Esophagus muscularis mucosa (tissue), 4 donors: ENCODE results near the gene KCNE3. TPM values are rescaled to one million over a fixed set of nuclear protein-coding genes. Genes with fewer than 3 reads are reported as not detected.
A peak's percentile ranks its signal among the peaks of the same experiment; 100 is the strongest.

ENCODE experiments used
- DNase-seq: peaks from one replicate; pipeline ENCODE4 v3.0.0-alpha.2; 2017; ENCODE audit errors: extremely low spot score
- H3K27ac ChIP-seq, 4 donors: fragments of 200-600 bp; sonication (generic); replicated peaks in 1 of 4; 1 replicate in 3 of 4; 2 replicates in 1 of 4; pipeline ENCODE4 v1.5.1; 2016 to 2019; ENCODE audit warnings: mild to moderate bottlenecking in 1 of 4
- H3K27me3 ChIP-seq, 4 donors: fragments of 200-600 bp; sonication (generic); one replicate each; pipeline versions ENCODE4 v1.5.1 to v1.6.0; 2016 to 2019
- H3K36me3 ChIP-seq, 4 donors: fragments of 200-600 bp; sonication (generic); one replicate each; pipeline ENCODE4 v1.5.1; 2016 to 2019
- H3K4me1 ChIP-seq, 4 donors: fragments of 200-600 bp; sonication (generic); one replicate each; pipeline ENCODE4 v1.5.1; 2016 to 2019
- H3K4me3 ChIP-seq, 4 donors: fragments of 200-600 bp; sonication (generic); 1 replicate in 2 of 4; 2 replicates in 2 of 4; pipeline ENCODE4 v1.5.1; 2016 to 2019; ENCODE audit warnings: mild to moderate bottlenecking in 4 of 4, moderate library complexity in 1 of 4
- H3K9me3 ChIP-seq, 4 donors: fragments of 200-600 bp; sonication (generic); 1 replicate in 3 of 4; 2 replicates in 1 of 4; pipeline ENCODE4 v1.5.1; 2016 to 2019
- EP300 ChIP-seq: sonication (generic); formaldehyde crosslinking; IDR thresholded peaks from one replicate; pipeline ENCODE4 v1.6.1; 2017; ENCODE audit warnings: antibody characterized with exemption
- POLR2A ChIP-seq: fragments of 450-650 bp; IDR thresholded peaks from one replicate; pipeline ENCODE4 v1.6.1; 2017; ENCODE audit warnings: antibody characterized with exemption, moderate library complexity, mild to moderate bottlenecking, low read depth
- POLR2AphosphoS5 ChIP-seq, 2 donors: sonication (generic); formaldehyde crosslinking; IDR thresholded peaks; one replicate each; pipeline ENCODE4 v1.6.1; 2017; ENCODE audit warnings: antibody characterized with exemption in 2 of 2
- WGBS: methylation state at CpG from one replicate; pipeline ENCODE4 v1.1.5; 2018; 5-methylcytosine and 5-hydroxymethylcytosine counted together
- intact Hi-C: fragments of 100-400 bp; cut with DNase I; formaldehyde crosslinking; loops from one replicate; pipeline ENCODE4 v1.15.1; 2023
- total RNA-seq, 4 donors: library from RNA; depleted of rRNA; stranded (reverse); fragments of >200 nt; gene quantifications; one replicate each; pipeline versions ENCODE4 v1.1.0 to v1.2.1, GENCODE V29; 2016
- TF ChIP-seq, protein P1 (sequence below), 3 experiments: fragments of 200-600 bp in 2 of 3; fragments of 450-650 bp in 1 of 3; sonication (generic) in 2 of 3; IDR thresholded peaks; one replicate each; pipeline ENCODE4 v1.5.1; 2017 to 2019; ENCODE audit warnings: antibody characterized with exemption in 3 of 3, mild to moderate bottlenecking in 2 of 3, moderate library complexity in 1 of 3

The KCNE3 gene
- total RNA-seq, 4 donors from 2014 or later: 6.0 to 9.6 (median 6.8) TPM

DNA sequence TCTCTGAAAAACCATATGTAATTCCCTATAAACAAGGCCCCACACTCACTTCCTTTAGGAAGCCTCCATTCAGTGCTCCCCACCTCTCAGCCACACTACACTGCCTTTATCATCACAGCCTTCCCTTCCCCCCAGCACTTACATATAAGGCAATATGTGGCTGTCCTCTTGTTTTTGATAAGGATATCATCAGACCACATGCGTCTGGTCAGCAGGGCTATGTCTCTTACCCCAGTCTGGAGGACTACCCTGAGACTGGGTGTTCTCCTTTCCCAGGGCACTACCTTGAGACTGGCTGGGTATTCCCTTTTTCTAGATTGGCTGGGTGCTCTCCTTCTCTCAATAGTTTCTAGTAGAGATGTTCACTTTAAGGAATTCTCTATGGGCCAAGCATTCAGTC lies 7.8 kb downstream of the KCNE3 start:
- Histone ChIP-seq H3K4me1 (peaks cover 0 to 17% (median 10%) of the 10 kb centered on the region in 4 donors), H3K27me3 (no peaks in the 10 kb centered on the region), H3K9me3 (no peaks in the 10 kb centered on the region), H3K27ac (no peak overlapping the region), H3K4me3 (no peak overlapping the region), H3K36me3 (peaks cover 0 to 11% (median 2%) of the 10 kb centered on the region in 4 donors)
- TF ChIP-seq, protein P1, sequence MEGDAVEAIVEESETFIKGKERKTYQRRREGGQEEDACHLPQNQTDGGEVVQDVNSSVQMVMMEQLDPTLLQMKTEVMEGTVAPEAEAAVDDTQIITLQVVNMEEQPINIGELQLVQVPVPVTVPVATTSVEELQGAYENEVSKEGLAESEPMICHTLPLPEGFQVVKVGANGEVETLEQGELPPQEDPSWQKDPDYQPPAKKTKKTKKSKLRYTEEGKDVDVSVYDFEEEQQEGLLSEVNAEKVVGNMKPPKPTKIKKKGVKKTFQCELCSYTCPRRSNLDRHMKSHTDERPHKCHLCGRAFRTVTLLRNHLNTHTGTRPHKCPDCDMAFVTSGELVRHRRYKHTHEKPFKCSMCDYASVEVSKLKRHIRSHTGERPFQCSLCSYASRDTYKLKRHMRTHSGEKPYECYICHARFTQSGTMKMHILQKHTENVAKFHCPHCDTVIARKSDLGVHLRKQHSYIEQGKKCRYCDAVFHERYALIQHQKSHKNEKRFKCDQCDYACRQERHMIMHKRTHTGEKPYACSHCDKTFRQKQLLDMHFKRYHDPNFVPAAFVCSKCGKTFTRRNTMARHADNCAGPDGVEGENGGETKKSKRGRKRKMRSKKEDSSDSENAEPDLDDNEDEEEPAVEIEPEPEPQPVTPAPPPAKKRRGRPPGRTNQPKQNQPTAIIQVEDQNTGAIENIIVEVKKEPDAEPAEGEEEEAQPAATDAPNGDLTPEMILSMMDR (IDR thresholded peaks at IDR 0.05): no peak
- TF ChIP-seq POLR2A (no peak), POLR2AphosphoS5 (IDR thresholded peaks at IDR 0.05) (no peak), EP300 (no peak)
- no peak for DNase-seq
- intact Hi-C loops: no loop called here
- WGBS: 57% methylated on average over 1 of the region's 1 CpG

DNA sequence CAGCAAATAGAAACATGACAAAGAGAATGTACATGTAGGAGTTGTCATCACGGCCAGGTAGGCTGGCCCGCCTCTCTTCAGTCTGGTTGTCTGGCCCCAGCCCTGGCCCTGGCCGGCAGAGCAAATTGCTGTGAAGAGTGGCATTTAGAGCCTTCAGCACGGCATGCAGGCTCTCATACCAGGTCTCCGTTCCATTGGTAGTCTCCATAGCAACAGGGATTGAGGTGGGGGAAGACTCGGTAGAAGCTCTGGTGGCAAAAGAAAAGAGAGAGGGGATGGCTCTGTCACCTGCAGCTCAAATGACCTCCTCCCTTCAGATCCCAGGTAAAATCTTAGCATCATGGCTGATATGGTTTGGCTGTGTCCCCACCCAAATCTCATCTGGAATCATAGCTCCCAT lies 10.0 kb downstream of the KCNE3 start:
- peaks cover 0 to 5% (median 0%) of the 10 kb centered on the region in 4 donors for H3K27me3 ChIP-seq
- no peak overlapping the region for H3K27ac ChIP-seq
- WGBS: 98% methylated on average over 6 of the region's 6 CpGs
- H3K4me3 ChIP-seq: no peak overlapping the region
- H3K36me3 ChIP-seq: peaks cover 0 to 11% (median 2%) of the 10 kb centered on the region in 4 donors
- H3K4me1 ChIP-seq: peaks cover 0 to 14% (median 10%) of the 10 kb centered on the region in 4 donors
- DNase-seq: no peak
- intact Hi-C loops: no loop called here
- no peak for TF ChIP-seq POLR2A
- TF ChIP-seq POLR2AphosphoS5 (IDR thresholded peaks at IDR 0.05): no peak
- TF ChIP-seq EP300: no peak
- TF ChIP-seq, protein P1 (IDR thresholded peaks at IDR 0.05): no peak
- H3K9me3 ChIP-seq: no peaks in the 10 kb centered on the region

DNA sequence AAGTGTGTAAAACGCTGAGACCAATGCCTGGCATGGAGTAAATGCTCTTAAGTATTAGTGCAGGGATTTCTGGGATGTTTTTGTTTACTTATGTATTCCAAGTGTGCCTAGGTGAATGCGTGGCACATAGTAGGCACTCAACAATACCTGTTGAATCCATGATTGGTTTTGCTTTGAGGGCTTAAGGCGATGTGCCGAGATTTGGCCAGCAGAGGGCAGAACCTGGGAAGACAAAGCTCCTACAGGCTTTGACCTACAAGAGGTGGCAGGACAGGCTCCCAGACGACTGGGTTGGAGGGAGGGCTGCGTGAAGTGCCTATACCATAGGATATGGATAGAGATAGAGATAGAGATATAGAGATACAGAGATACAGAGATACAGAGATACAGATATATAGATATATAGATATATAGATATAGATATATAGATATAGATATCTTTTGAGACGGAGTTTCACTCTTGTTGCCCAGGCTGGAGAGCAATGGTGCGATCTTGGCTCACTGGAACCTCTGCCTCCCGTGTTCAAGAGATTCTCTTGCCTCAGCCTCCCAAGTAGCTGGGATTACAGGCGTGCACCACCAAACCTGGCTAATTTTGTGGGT lies 13.9 kb downstream of the KCNE3 start:
- intact Hi-C loops: loop anchor here (5.0 kb wide), 2 partner anchors 119 to 284 kb away; no protein-coding TSS in a partner anchor
- no peak for DNase-seq
- TF ChIP-seq, protein P1 (IDR thresholded peaks at IDR 0.05): peak; percentile 61 to 74 (median 71)
- no peak for TF ChIP-seq POLR2A
- Histone ChIP-seq H3K9me3 (no peaks in the 10 kb centered on the region), H3K36me3 (peaks cover 0 to 11% (median 2%) of the 10 kb centered on the region in 4 donors), H3K27me3 (peaks cover 0 to 10% (median 0%) of the 10 kb centered on the region in 4 donors), H3K4me3 (no peak overlapping the region), H3K27ac (no peak overlapping the region), H3K4me1 (peaks cover 0 to 7% (median 0%) of the 10 kb centered on the region in 4 donors)
- 36% methylated on average over 10 of the region's 10 CpGs for WGBS

DNA sequence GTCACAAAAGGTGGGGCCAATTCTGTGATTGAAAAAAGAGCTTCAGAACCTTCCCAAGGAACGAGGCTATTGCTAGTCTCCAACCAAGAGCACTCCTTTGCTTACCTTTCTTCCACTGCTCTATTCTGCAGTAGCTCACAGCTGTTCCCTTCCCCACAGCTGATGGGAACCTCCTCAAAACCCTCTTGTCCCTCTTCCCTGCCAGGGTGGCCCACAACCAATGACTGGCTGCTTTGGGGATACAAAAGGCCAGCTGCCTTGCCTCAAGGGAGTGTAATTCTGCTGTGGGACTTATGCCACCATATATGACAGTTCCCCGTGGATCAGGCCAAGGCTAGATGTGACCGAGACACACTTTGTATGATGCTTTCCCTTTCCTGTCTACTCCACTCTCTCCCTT lies 15.0 kb downstream of the KCNE3 start:
- peaks cover 0 to 10% (median 0%) of the 10 kb centered on the region in 4 donors for H3K27me3 ChIP-seq
- H3K27ac ChIP-seq: no peak overlapping the region
- H3K36me3 ChIP-seq: peaks cover 0 to 8% (median 2%) of the 10 kb centered on the region in 4 donors
- no peak for DNase-seq
- intact Hi-C loops: loop anchor here (5.0 kb wide), 2 partner anchors 120 to 285 kb away; no protein-coding TSS in a partner anchor
- H3K9me3 ChIP-seq: no peaks in the 10 kb centered on the region
- TF ChIP-seq POLR2AphosphoS5 (IDR thresholded peaks at IDR 0.05): no peak
- no peak for TF ChIP-seq EP300
- TF ChIP-seq POLR2A: no peak
- TF ChIP-seq, protein P1 (IDR thresholded peaks at IDR 0.05): no peak
- peaks cover 0 to 7% (median 0%) of the 10 kb centered on the region in 4 donors for H3K4me1 ChIP-seq
- WGBS: 66% methylated on average over 3 of the region's 3 CpGs
- no peak overlapping the region for H3K4me3 ChIP-seq
